ENCODE results near the gene PDGFRB. TPM values are rescaled to one million over a fixed set of nuclear protein-coding genes. Genes with fewer than 3 reads are reported as not detected.

Gene PDGFRB
- total and polyA plus RNA-seq, 10 of the 15 experiments (the other 5 are each of a cell fraction or from before 2014, with no cell fraction given): 0.02 to 3.0 (median 1.0) TPM

DNA sequence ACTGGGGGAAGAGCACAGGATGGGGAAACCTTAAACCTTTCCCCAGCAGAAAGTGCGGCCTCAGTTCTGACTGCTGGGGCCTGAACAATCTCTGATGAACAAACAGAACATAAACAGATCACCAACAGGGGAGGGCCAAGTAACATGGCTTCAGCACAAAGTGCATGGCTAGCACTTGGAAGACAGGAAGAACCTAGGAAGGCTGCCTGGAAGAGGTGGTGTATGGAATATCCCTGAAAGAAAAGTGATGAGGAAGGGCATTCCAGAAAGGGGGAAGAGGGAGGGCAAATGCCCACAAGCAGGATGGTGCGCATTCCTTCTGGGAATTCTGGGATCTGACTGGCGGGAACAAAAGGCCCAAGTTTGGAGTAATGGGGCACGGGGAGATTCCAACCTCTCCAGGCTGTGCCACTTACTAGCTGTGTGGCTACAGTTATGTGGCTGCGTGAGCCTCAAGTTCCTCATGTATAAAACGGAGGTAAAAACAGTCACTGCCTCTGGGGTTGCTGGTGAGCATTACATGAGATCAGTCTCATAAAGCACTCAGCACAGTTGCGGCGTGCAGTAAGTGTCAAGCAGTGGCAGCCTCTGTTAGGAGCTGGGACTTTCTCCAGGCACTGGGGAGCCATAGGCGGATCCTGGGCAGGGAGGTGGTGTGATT is 1.6 kb downstream of the PDGFRB start (continued):
- TF ChIP-seq, protein P1, sequence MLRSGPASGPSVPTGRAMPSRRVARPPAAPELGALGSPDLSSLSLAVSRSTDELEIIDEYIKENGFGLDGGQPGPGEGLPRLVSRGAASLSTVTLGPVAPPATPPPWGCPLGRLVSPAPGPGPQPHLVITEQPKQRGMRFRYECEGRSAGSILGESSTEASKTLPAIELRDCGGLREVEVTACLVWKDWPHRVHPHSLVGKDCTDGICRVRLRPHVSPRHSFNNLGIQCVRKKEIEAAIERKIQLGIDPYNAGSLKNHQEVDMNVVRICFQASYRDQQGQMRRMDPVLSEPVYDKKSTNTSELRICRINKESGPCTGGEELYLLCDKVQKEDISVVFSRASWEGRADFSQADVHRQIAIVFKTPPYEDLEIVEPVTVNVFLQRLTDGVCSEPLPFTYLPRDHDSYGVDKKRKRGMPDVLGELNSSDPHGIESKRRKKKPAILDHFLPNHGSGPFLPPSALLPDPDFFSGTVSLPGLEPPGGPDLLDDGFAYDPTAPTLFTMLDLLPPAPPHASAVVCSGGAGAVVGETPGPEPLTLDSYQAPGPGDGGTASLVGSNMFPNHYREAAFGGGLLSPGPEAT (IDR thresholded peaks at IDR 0.05; ENCODE audit: low read depth): peak; percentile 79
- TF ChIP-seq ESRRA (IDR thresholded peaks at IDR 0.05; ENCODE audit: low read length) (no peak), CREM (IDR thresholded peaks at IDR 0.05; ENCODE audit: low read depth) (no peak), ATF7 (IDR thresholded peaks at IDR 0.05; ENCODE audit: low read depth) (0 out of 2 replicates have a peak, but pooled peaks have one; percentile 27), SPI1 (IDR thresholded peaks at IDR 0.05; ENCODE audit: borderline replicate concordance, insufficient read depth, low read depth, low read length) (no peak), SUZ12 (IDR thresholded peaks at IDR 0.05; ENCODE audit: unreplicated experiment) (no peak), SREBF2 (IDR thresholded peaks at IDR 0.05; ENCODE audit: low read length) (no peak), USF2 (IDR thresholded peaks at IDR 0.05; ENCODE audit: borderline replicate concordance, low read depth, low read length) (no peak), IKZF1 (conservative IDR thresholded peaks at IDR 0.05) (peak; percentile 79), RCOR1 (conservative IDR thresholded peaks at IDR 0.05; ENCODE audit: low read depth, low read length) (no peak), POU2F2 (IDR thresholded peaks at IDR 0.05; ENCODE audit: borderline replicate concordance, low read depth, low read length) (0 out of 3 replicates have a peak, but pooled peaks have one; percentile 28), EZH2 (IDR thresholded peaks at IDR 0.05; ENCODE audit: borderline replicate concordance, control insufficient read depth, low read depth, low read length) (no peak), ZNF274 (IDR thresholded peaks at IDR 0.05; ENCODE audit: insufficient read depth, insufficient read length) (no peak), MTA2 (IDR thresholded peaks at IDR 0.05; ENCODE audit: low read depth) (0 out of 2 replicates have a peak, but pooled peaks have one; percentile 23), STAT1 (conservative IDR thresholded peaks at IDR 0.05) (no peak), IKZF2 (IDR thresholded peaks at IDR 0.05) (peak; percentile 83 to 88), BRCA1 (IDR thresholded peaks at IDR 0.05; ENCODE audit: low read depth, low read length) (no peak), TAF1 (IDR thresholded peaks at IDR 0.05; ENCODE audit: borderline replicate concordance, low read depth, low read length) (no peak), CTCF (IDR thresholded peaks at IDR 0.05 in 2 of 3, conservative IDR thresholded peaks at IDR 0.05 in 1 of 3; ENCODE audit: control insufficient read depth in 2 of 3, extremely low read depth in 1 of 3, insufficient read depth in 1 of 3, low read depth in 3 of 3, low read length in 3 of 3) (peak in 1 of 3 experiments; percentile 7; a peak in 1 of 6 replicates), FOXK2 (IDR thresholded peaks at IDR 0.05) (no peak), ZNF384 (IDR thresholded peaks at IDR 0.05; ENCODE audit: borderline replicate concordance, low read depth, low read length) (no peak)
- TF ChIP-seq, protein P2, sequence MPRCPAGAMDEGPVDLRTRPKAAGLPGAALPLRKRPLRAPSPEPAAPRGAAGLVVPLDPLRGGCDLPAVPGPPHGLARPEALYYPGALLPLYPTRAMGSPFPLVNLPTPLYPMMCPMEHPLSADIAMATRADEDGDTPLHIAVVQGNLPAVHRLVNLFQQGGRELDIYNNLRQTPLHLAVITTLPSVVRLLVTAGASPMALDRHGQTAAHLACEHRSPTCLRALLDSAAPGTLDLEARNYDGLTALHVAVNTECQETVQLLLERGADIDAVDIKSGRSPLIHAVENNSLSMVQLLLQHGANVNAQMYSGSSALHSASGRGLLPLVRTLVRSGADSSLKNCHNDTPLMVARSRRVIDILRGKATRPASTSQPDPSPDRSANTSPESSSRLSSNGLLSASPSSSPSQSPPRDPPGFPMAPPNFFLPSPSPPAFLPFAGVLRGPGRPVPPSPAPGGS (IDR thresholded peaks at IDR 0.05; ENCODE audit: borderline replicate concordance, insufficient read depth, low read depth, low read length, poor library complexity, severe bottlenecking): no peak
